A673 (cell line): Measurements from ENCODE around the gene RRAS2. TPM values are rescaled to one million over a fixed set of nuclear protein-coding genes. Genes with fewer than 3 reads are reported as not detected.

Source experiments
- BruUV-seq: library from RNA; stranded (reverse); fragments of 400-500 nt; replicated peaks from 2 replicates; lab custom pipeline; 2021; lab: Mats Ljungman, UMichigan
- CTCF ChIA-PET: fragments of 300-600 bp; sonication (Branson Sonifier 250); formaldehyde crosslinking; loops from one replicate; lab custom pipeline; 2022; ENCODE audit warnings: antibody characterized with exemption; lab: Charles Lee
- POLR2A ChIA-PET: fragments of 300-600 bp; sonication (Branson Sonifier 250); formaldehyde crosslinking; loops from one replicate; lab custom pipeline; 2022; ENCODE audit warnings: antibody characterized with exemption; ENCODE audit not compliant: low non-redundant PET; lab: Charles Lee
- DNase-seq: peaks from one replicate; pipeline ENCODE4 v3.0.0-alpha.2; 2015; ENCODE audit warnings: low spot score
- H3K27ac ChIP-seq: fragments of 200-600 bp; sonication (generic); 2 replicates; pipeline ENCODE4 v1.5.1; 2016; ENCODE audit warnings: mixed run types, low read depth, mild to moderate bottlenecking, mixed read lengths, antibody characterized with exemption, low read length; ENCODE audit not compliant: poor library complexity, severe bottlenecking
- H3K27me3 ChIP-seq: fragments of 200-600 bp; sonication (generic); replicated peaks from 2 replicates; pipeline ENCODE4 v1.6.1; 2017; ENCODE audit warnings: mixed run types, low read depth, mild to moderate bottlenecking, mixed read lengths, antibody characterized with exemption, low read length; ENCODE audit not compliant: insufficient read depth, poor library complexity
- H3K36me3 ChIP-seq: fragments of 200-600 bp; sonication (generic); 2 replicates; pipeline ENCODE4 v1.6.1; 2016; ENCODE audit warnings: mixed run types, mild to moderate bottlenecking, mixed read lengths, antibody characterized with exemption, low read length; ENCODE audit not compliant: insufficient read depth, poor library complexity, severe bottlenecking
- H3K4me1 ChIP-seq: fragments of 200-600 bp; sonication (generic); 2 replicates; pipeline ENCODE4 v1.6.1; 2017; ENCODE audit warnings: mixed run types, mild to moderate bottlenecking, mixed read lengths, antibody characterized with exemption, low read length; ENCODE audit not compliant: insufficient read depth, poor library complexity, severe bottlenecking
- H3K4me3 ChIP-seq: fragments of 200-600 bp; sonication (generic); 2 replicates; pipeline ENCODE4 v1.5.1; 2016; ENCODE audit warnings: low read depth, mixed run types, mild to moderate bottlenecking, mixed read lengths, low read length; ENCODE audit not compliant: poor library complexity, severe bottlenecking
- H3K9me3 ChIP-seq: fragments of 200-600 bp; sonication (generic); 2 replicates; pipeline ENCODE4 v1.6.1; 2016; ENCODE audit warnings: mixed run types, low read depth, mild to moderate bottlenecking, mixed read lengths, antibody characterized with exemption, low read length; ENCODE audit not compliant: poor library complexity, severe bottlenecking
- CTCF ChIP-seq: fragments of 300-800, 200-600 bp; sonication (generic); conservative IDR thresholded peaks from 2 replicates; pipeline ENCODE4 v1.5.1; 2017; ENCODE audit warnings: low read depth, mild to moderate bottlenecking, antibody characterized with exemption, low read length, moderate library complexity, mixed read lengths
- EZH2 ChIP-seq: fragments of 200-600 bp; sonication (generic); IDR thresholded peaks from 2 replicates; pipeline ENCODE4 v1.6.1; 2017; ENCODE audit warnings: borderline replicate concordance, low read depth, mild to moderate bottlenecking, mixed read lengths, antibody characterized with exemption, low read length; ENCODE audit not compliant: poor library complexity, severe bottlenecking
- intact Hi-C: fragments of 100-400 bp; cut with micrococcal nuclease; formaldehyde crosslinking; loops from one replicate; pipeline ENCODE4 v1.10.0; 2022; ENCODE audit not compliant: unreplicated experiment
- total RNA-seq: library from RNA; stranded (reverse); gene quantifications from 2 replicates; pipeline ENCODE4 v1.2.3, GENCODE V29; 2021

The RRAS2 gene
- total RNA-seq, 1 experiment from 2014 or later: 23.3 TPM

DNA sequence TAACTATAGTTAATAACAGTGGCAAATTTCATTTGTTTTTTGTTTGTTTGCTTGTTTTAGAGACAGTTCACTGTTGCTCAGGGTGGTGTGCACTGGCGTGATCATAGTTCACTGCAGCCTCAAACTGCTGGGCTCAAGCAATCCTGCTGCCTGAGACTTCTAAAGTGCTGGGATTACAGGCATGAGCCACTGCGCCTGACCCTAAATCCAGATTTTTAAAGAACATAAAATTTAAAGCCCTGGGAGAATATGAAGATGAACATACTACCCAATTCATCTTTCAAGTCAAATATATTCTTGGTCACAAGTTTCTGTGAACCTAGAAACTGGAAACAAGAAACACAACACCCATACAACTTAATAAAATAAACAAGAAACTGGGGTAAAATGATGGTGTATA is 28.1 kb downstream of the RRAS2 start:
- H3K9me3 ChIP-seq: no peaks in the 10 kb centered on the region
- H3K27me3 ChIP-seq: no peaks in the 10 kb centered on the region
- DNase-seq: no peak
- ChIA-PET POLR2A (no interaction called here), CTCF (interaction anchor here (0.6 kb wide), 1 partner anchor 26 kb away, joined by 6 read pairs; no protein-coding TSS in a partner anchor)
- no peak for TF ChIP-seq EZH2
- intact Hi-C loops: no loop called here
- no peak overlapping the region for H3K4me3 ChIP-seq
- peaks cover 12% of the 10 kb centered on the region for H3K4me1 ChIP-seq
- no peak overlapping the region for H3K27ac ChIP-seq
- no peaks in the 10 kb centered on the region for H3K36me3 ChIP-seq
- BruUV-seq: no TSS peak

- Histone ChIP-seq H3K4me1 (peaks cover 16% of the 10 kb centered on the region), H3K27ac (no peak overlapping the region), H3K27me3 (no peaks in the 10 kb centered on the region), H3K9me3 (no peaks in the 10 kb centered on the region), H3K36me3 (no peaks in the 10 kb centered on the region), H3K4me3 (no peak overlapping the region)
- intact Hi-C loops: no loop called here
- no peak for TF ChIP-seq EZH2
- no peak for TF ChIP-seq CTCF
- ChIA-PET CTCF (no interaction called here), POLR2A (no interaction called here)
- no peak for DNase-seq
- BruUV-seq: no TSS peak
These were observed 29.3 kb downstream of the RRAS2 start for GRCh38 chr11:14329702-14330101.

GRCh38 chr11:14327116-14327515 is 31.9 kb downstream of the RRAS2 start:
- H3K4me1 ChIP-seq: peaks cover 30% of the 10 kb centered on the region
- H3K27me3 ChIP-seq: no peaks in the 10 kb centered on the region
- H3K27ac ChIP-seq: no peak overlapping the region
- no peaks in the 10 kb centered on the region for H3K36me3 ChIP-seq
- no peak for DNase-seq
- no peak overlapping the region for H3K4me3 ChIP-seq
- ChIA-PET CTCF (no interaction called here), POLR2A (no interaction called here)
- intact Hi-C loops: no loop called here
- BruUV-seq: no TSS peak
- TF ChIP-seq CTCF (no peak), EZH2 (no peak)
- H3K9me3 ChIP-seq: no peaks in the 10 kb centered on the region

- Histone ChIP-seq H3K9me3 (no peaks in the 10 kb centered on the region), H3K27ac (no peak overlapping the region), H3K4me3 (no peak overlapping the region), H3K27me3 (no peaks in the 10 kb centered on the region), H3K36me3 (no peaks in the 10 kb centered on the region), H3K4me1 (peaks cover 30% of the 10 kb centered on the region)
- no TSS peak for BruUV-seq
- intact Hi-C loops: no loop called here
- no peak for DNase-seq
- POLR2A ChIA-PET: no interaction called here
- CTCF ChIA-PET: no interaction called here
- TF ChIP-seq CTCF: no peak
- TF ChIP-seq EZH2: no peak
These were observed 35.8 kb downstream of the RRAS2 start for GRCh38 chr11:14323118-14323676.
